ENCODE results near the gene DEFB108B.
"Not testable (repeated sequence)": the region's sequence is repeated elsewhere in the genome, so short reads cannot be mapped to it uniquely, and the experiment has no call there.

Gene DEFB108B

GRCh38 chr11:71843858-71844257 is 10.9 kb downstream of the DEFB108B start:
- no peaks in the 10 kb centered on the region for H3K36me3 ChIP-seq
- H3K27me3 ChIP-seq: no peaks in the 10 kb centered on the region
- H3K9me3 ChIP-seq (replicated peaks in 1 of 11): peaks cover 0 to 19% (median 11%) of the 10 kb centered on the region in 11 experiments; a peak in 17 of 22 replicates
- no peak for TF ChIP-seq Cebpa-rat (IDR thresholded peaks at IDR 0.05)
- H3K4me2 ChIP-seq: no peak overlapping the region
- no peak overlapping the region for H3K9ac ChIP-seq
- no peaks in the 10 kb centered on the region for H4K20me1 ChIP-seq
- H3K4me1 ChIP-seq: no peaks in the 10 kb centered on the region
- H3K4me3 ChIP-seq: no peak overlapping the region
- no peak overlapping the region for H3K27ac ChIP-seq

GRCh38 chr11:71853895-71854294 is 20.9 kb downstream of the DEFB108B start:
- peaks cover 8 to 29% (median 15%) of the 10 kb centered on the region in 10 experiments; a peak in 19 of 20 replicates for H3K4me1 ChIP-seq
- H3K36me3 ChIP-seq, H3K4me2 ChIP-seq, H3K27me3 ChIP-seq, H3K27ac ChIP-seq, H3K4me3 ChIP-seq, H4K20me1 ChIP-seq, H3K9ac ChIP-seq: not testable (repeated sequence)
- peaks cover 16 to 37% (median 23%) of the 10 kb centered on the region in 11 experiments; a peak in 20 of 22 replicates for H3K9me3 ChIP-seq (replicated peaks in 1 of 11)

DNA sequence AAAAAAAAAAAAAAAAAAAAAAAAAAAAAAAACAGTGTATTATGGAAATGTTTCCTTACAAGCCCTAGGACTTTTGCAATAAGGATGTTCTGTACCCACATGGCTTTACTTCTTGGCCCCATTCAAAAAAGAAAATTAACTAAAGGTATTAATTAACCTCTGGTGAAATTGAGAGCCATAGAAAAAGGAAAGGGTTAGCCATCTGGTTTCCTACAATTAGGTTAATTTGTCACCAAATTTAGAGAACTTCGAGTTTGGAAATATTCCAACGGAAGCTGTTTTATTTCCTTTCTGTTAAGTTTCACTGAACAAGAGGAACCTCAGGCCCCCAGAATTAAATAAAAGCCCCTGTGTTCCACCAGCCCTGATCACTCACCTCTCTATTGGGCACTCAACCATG is 22.9 kb downstream of the DEFB108B start:
- not testable (repeated sequence) for H4K20me1 ChIP-seq, H3K4me3 ChIP-seq, H3K9ac ChIP-seq, H3K36me3 ChIP-seq, H3K27me3 ChIP-seq
- Histone ChIP-seq H3K4me1 (peaks cover 8 to 41% (median 16%) of the 10 kb centered on the region in 10 experiments; a peak in 19 of 20 replicates), H3K4me2 (peak overlapping the region; percentile 53 to 73 (median 67); a peak in 20 of 22 replicates), H3K27ac (peak overlapping the region in 4 of 11 experiments; percentile 43 to 72 (median 61); a peak in 8 of 22 replicates), H3K9me3 (replicated peaks in 1 of 11) (peaks cover 13 to 30% (median 19%) of the 10 kb centered on the region in 11 experiments; a peak in 20 of 22 replicates)

DNA sequence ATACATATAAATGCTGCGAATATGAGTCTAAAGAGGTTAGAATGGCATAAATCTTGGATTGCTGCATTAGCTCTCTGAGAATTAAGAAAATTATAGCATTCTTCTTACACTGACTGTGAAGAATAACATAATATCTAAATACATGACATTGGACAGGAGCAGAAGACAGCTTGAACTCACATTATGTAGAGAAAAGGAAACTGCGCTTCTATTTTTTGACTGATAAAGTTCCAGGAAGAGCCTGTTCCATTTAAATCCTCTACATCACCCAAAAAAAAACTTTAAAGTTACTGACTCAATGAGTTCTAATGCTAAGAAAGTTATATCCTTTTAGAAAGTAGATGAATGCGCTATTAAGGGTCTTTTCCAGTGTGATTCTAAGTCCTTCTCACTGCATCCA is 27.8 kb downstream of the DEFB108B start:
- H3K9me3 ChIP-seq (replicated peaks in 1 of 11); H3K4me3 ChIP-seq; H3K36me3 ChIP-seq; H3K27ac ChIP-seq; H3K27me3 ChIP-seq; H4K20me1 ChIP-seq; H3K9ac ChIP-seq: not testable (repeated sequence)
- Histone ChIP-seq H3K4me2 (peak overlapping the region in 2 of 11 experiments; percentile 10 to 20; a peak in 1 of 22 replicates), H3K4me1 (peaks cover under 1 to 32% (median 8%) of the 10 kb centered on the region in 10 experiments; a peak in 13 of 20 replicates)

GRCh38 chr11:71863978-71864627 is 31.1 kb downstream of the DEFB108B start:
- H3K9me3 ChIP-seq (replicated peaks in 1 of 11); H3K27ac ChIP-seq; H3K4me2 ChIP-seq; H3K4me3 ChIP-seq; H3K27me3 ChIP-seq; H3K36me3 ChIP-seq; H4K20me1 ChIP-seq; H3K9ac ChIP-seq: not testable (repeated sequence)
- peaks cover 0 to 12% (median 0%) of the 10 kb centered on the region in 10 experiments; a peak in 7 of 20 replicates for H3K4me1 ChIP-seq

- H4K20me1 ChIP-seq; H3K4me2 ChIP-seq; H3K4me3 ChIP-seq; H3K4me1 ChIP-seq; H3K27me3 ChIP-seq; H3K36me3 ChIP-seq; H3K27ac ChIP-seq; H3K9ac ChIP-seq; H3K9me3 ChIP-seq (replicated peaks in 1 of 11): not testable (repeated sequence)
Measured at GRCh38 chr11:71867209-71867608, 34.2 kb downstream of the DEFB108B start.

GRCh38 chr11:71869931-71870330 is 36.9 kb downstream of the DEFB108B start:
- H4K20me1 ChIP-seq; H3K36me3 ChIP-seq; H3K4me2 ChIP-seq; H3K4me3 ChIP-seq; H3K4me1 ChIP-seq; H3K27me3 ChIP-seq; H3K27ac ChIP-seq; H3K9me3 ChIP-seq (replicated peaks in 1 of 11); H3K9ac ChIP-seq: not testable (repeated sequence)

DNA sequence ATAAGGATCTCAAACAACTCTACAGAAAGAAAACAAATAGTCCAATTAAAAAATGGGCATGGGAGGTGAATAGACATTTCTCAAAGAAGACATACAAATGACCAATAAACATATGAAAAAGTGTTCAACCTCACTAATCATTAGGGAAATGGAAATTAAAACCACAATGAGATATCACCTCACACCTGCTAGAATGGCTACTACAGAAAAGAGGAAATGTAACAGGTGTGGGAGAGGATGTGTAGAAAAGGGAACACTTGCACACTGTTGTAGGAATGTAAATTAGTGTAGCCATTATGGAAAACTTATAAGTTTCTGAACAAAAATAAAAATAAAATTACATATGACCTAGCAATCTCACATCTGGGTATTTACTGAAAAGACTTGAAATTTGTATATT is 37.7 kb downstream of the DEFB108B start:
- H3K9ac ChIP-seq; H3K36me3 ChIP-seq; H3K4me3 ChIP-seq; H3K27ac ChIP-seq; H4K20me1 ChIP-seq; H3K27me3 ChIP-seq; H3K9me3 ChIP-seq (replicated peaks in 1 of 11); H3K4me1 ChIP-seq: not testable (repeated sequence)
- peak overlapping the region in 2 of 11 experiments; percentile 26 to 30; a peak in 1 of 22 replicates for H3K4me2 ChIP-seq

DNA sequence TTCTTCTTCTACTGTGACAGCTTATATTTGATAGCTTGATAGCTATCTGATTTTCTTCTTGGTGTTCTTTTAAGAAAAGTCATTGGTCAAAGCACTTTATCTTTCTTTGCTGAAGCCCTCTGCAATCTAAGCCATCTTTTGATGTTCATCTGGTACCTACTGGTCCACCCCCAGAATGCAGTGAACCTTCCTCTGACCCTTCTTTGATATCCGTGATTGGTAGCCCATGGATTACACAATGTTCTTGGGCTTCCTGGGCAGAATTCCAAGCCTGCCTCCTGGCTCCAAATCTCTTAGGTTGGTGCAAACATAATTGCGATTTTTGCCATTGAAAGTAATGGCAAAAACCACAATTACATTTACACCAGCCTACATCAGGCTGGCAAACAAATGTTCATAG is 43.3 kb downstream of the DEFB108B start:
- not testable (repeated sequence) for H3K27me3 ChIP-seq; H3K27ac ChIP-seq; H3K4me3 ChIP-seq; H3K9me3 ChIP-seq (replicated peaks in 1 of 11); H3K4me2 ChIP-seq; H4K20me1 ChIP-seq; H3K4me1 ChIP-seq; H3K9ac ChIP-seq
- H3K36me3 ChIP-seq: peaks cover 0 to 10% (median 0%) of the 10 kb centered on the region in 11 experiments; a peak in 2 of 22 replicates

GRCh38 chr11:71878059-71878458 is 45.1 kb downstream of the DEFB108B start, which contains the start of gene DEFB131B:
Gene DEFB131B (plus strand): TSS chr11:71878453. CDS start chr11:71878453, 0 bp downstream.
- H3K9me3 ChIP-seq (replicated peaks in 1 of 11); H3K9ac ChIP-seq; H3K4me3 ChIP-seq; H3K27me3 ChIP-seq; H4K20me1 ChIP-seq; H3K4me1 ChIP-seq; H3K27ac ChIP-seq; H3K4me2 ChIP-seq: not testable (repeated sequence)
- H3K36me3 ChIP-seq: peaks cover 0 to 10% (median 0%) of the 10 kb centered on the region in 11 experiments; a peak in 2 of 22 replicates

- not testable (repeated sequence) for H3K9ac ChIP-seq; H3K27ac ChIP-seq; H3K4me3 ChIP-seq; H3K4me2 ChIP-seq; H3K36me3 ChIP-seq; H3K9me3 ChIP-seq (replicated peaks in 1 of 11); H3K27me3 ChIP-seq; H3K4me1 ChIP-seq; H4K20me1 ChIP-seq
Measured at GRCh38 chr11:71885806-71886205, 52.8 kb downstream of the DEFB108B start.
